Loucy (cell line): Measurements from ENCODE around the gene LEKR1.

Experiments
- H2AFZ ChIP-seq: fragments of 200-600 bp; sonication (generic); 2 replicates; pipeline ENCODE4 v1.6.0; 2016; ENCODE audit warnings: antibody characterized with exemption, mild to moderate bottlenecking, low read length, moderate library complexity
- H3F3A ChIP-seq: fragments of 200-600 bp; 2 replicates; pipeline ENCODE4 v1.6.0; 2016; ENCODE audit warnings: antibody characterized with exemption, low read depth, mild to moderate bottlenecking
- H3K27me3 ChIP-seq: fragments of 200-600 bp; sonication (generic); 2 replicates; pipeline ENCODE4 v1.6.1; 2014; ENCODE audit warnings: low read length, mild to moderate bottlenecking; ENCODE audit not compliant: insufficient read depth, poor library complexity, severe bottlenecking
- H3K36me3 ChIP-seq: fragments of 200-600 bp; sonication (generic); 2 replicates; pipeline ENCODE4 v1.6.1; 2016; ENCODE audit warnings: low read length; ENCODE audit not compliant: insufficient read depth
- H3K4me1 ChIP-seq: fragments of 200-600 bp; sonication (generic); 2 replicates; pipeline ENCODE4 v1.5.1; 2014; ENCODE audit warnings: low read length, mild to moderate bottlenecking; ENCODE audit not compliant: insufficient read depth, poor library complexity, severe bottlenecking
- H3K4me2 ChIP-seq: fragments of 200-600 bp; sonication (generic); 2 replicates; pipeline ENCODE4 v1.6.0; 2014; ENCODE audit warnings: antibody characterized with exemption, low read length, low read depth, mild to moderate bottlenecking; ENCODE audit not compliant: poor library complexity, severe bottlenecking
- H3K4me3 ChIP-seq: fragments of 200-600 bp; sonication (generic); 2 replicates; pipeline ENCODE4 v1.5.1; 2014; ENCODE audit warnings: low read length, mild to moderate bottlenecking, mixed read lengths; ENCODE audit not compliant: poor library complexity, severe bottlenecking
- H3K79me2 ChIP-seq: fragments of 200-600 bp; sonication (generic); 2 replicates; pipeline ENCODE4 v1.6.1; 2014; ENCODE audit warnings: low read length; ENCODE audit not compliant: insufficient read depth
- H3K9ac ChIP-seq: fragments of 200-600 bp; sonication (generic); 2 replicates; pipeline ENCODE4 v1.6.0; 2014; ENCODE audit warnings: mild to moderate bottlenecking, low read depth, low read length, moderate library complexity; ENCODE audit not compliant: poor library complexity, severe bottlenecking
- H3K9me2 ChIP-seq: fragments of 200-600 bp; sonication (generic); replicated peaks from 2 replicates; pipeline ENCODE4 v1.6.1; 2016; ENCODE audit warnings: low read depth, low read length, mixed read lengths
- H3K9me3 ChIP-seq: fragments of 200-600 bp; sonication (generic); 2 replicates; pipeline ENCODE4 v1.6.1; 2014; ENCODE audit warnings: mild to moderate bottlenecking, antibody characterized with exemption, low read length, low read depth; ENCODE audit not compliant: insufficient read depth
- H4K20me1 ChIP-seq: fragments of 200-600 bp; sonication (generic); 2 replicates; pipeline ENCODE4 v1.6.0; 2014; ENCODE audit warnings: antibody characterized with exemption, low read length, mild to moderate bottlenecking; ENCODE audit not compliant: insufficient read depth, poor library complexity, severe bottlenecking
- EZH2phosphoT487 ChIP-seq: fragments of 200-600 bp; IDR thresholded peaks from 2 replicates; pipeline ENCODE4 v1.6.1; 2018; ENCODE audit warnings: antibody characterized with exemption, mild to moderate bottlenecking, moderate library complexity, borderline replicate concordance
- TF ChIP-seq, protein P1 (sequence below): fragments of 200-600 bp; sonication (generic); conservative IDR thresholded peaks from 2 replicates; pipeline ENCODE4 v1.5.1; 2014; ENCODE audit warnings: mild to moderate bottlenecking, antibody characterized with exemption, low read length

Gene LEKR1

DNA sequence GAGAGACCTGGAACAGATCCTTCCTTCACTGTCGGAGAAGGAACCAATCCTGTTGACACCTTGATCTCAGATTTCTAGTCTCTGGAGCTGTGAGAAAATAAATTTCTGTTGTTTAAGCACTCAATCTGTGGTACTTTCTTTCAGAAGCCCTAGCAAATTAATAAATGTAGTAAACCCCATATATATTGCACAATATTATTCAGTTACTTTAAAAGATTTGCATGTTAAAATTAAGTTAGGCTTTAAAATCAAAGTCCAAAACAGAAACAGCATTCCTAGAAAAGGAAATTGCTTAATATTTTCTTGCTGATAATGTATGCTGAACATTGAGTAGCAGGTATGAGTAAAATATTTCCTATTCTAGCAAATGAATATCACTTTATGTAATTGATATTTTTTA lies 113.2 kb downstream of the LEKR1 start:
- no peaks in the 10 kb centered on the region for H3K9me3 ChIP-seq
- H3K4me1 ChIP-seq, result no peaks in the 10 kb centered on the region
- H3F3A ChIP-seq, result no peaks in the 10 kb centered on the region
- no peak overlapping the region for H3K4me3 ChIP-seq
- TF ChIP-seq EZH2phosphoT487, result no peak
- TF ChIP-seq, protein P1, sequence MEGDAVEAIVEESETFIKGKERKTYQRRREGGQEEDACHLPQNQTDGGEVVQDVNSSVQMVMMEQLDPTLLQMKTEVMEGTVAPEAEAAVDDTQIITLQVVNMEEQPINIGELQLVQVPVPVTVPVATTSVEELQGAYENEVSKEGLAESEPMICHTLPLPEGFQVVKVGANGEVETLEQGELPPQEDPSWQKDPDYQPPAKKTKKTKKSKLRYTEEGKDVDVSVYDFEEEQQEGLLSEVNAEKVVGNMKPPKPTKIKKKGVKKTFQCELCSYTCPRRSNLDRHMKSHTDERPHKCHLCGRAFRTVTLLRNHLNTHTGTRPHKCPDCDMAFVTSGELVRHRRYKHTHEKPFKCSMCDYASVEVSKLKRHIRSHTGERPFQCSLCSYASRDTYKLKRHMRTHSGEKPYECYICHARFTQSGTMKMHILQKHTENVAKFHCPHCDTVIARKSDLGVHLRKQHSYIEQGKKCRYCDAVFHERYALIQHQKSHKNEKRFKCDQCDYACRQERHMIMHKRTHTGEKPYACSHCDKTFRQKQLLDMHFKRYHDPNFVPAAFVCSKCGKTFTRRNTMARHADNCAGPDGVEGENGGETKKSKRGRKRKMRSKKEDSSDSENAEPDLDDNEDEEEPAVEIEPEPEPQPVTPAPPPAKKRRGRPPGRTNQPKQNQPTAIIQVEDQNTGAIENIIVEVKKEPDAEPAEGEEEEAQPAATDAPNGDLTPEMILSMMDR, result no peak
- no peak overlapping the region for H2AFZ ChIP-seq
- no peaks in the 10 kb centered on the region for H3K36me3 ChIP-seq
- H3K4me2 ChIP-seq, result no peak overlapping the region
- no peaks in the 10 kb centered on the region for H4K20me1 ChIP-seq
- H3K79me2 ChIP-seq, result no peaks in the 10 kb centered on the region
- H3K9ac ChIP-seq, result no peak overlapping the region
- H3K27me3 ChIP-seq, result no peaks in the 10 kb centered on the region
- no peaks in the 10 kb centered on the region for H3K9me2 ChIP-seq

DNA sequence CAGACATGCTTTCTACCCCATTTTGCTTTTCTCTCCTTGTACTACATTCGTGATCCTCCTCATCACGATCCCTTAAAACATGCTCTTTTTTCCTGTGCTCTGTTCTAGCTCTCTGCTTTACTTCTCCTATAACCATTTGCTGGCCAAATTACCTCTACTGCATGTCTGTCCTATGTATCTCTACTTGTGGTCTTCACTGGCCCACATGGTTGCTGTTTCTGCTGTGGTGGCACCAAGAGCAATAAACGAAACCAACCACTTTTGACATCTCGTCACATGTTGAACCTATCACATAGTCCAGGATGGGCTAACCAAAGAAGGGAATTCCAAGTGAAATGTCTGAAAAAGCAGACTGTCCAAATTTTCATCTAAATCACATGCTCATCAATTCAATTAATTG lies 115.2 kb downstream of the LEKR1 start:
- H3K36me3 ChIP-seq, result no peaks in the 10 kb centered on the region
- H3K27me3 ChIP-seq, result no peaks in the 10 kb centered on the region
- no peak overlapping the region for H3K4me2 ChIP-seq
- no peaks in the 10 kb centered on the region for H3K79me2 ChIP-seq
- no peaks in the 10 kb centered on the region for H3K4me1 ChIP-seq
- no peaks in the 10 kb centered on the region for H4K20me1 ChIP-seq
- no peak overlapping the region for H3K4me3 ChIP-seq
- no peak for TF ChIP-seq EZH2phosphoT487
- TF ChIP-seq, protein P1, result no peak
- H3K9me3 ChIP-seq, result no peaks in the 10 kb centered on the region
- no peaks in the 10 kb centered on the region for H3K9me2 ChIP-seq
- no peak overlapping the region for H2AFZ ChIP-seq
- H3F3A ChIP-seq, result no peaks in the 10 kb centered on the region
- no peak overlapping the region for H3K9ac ChIP-seq

DNA sequence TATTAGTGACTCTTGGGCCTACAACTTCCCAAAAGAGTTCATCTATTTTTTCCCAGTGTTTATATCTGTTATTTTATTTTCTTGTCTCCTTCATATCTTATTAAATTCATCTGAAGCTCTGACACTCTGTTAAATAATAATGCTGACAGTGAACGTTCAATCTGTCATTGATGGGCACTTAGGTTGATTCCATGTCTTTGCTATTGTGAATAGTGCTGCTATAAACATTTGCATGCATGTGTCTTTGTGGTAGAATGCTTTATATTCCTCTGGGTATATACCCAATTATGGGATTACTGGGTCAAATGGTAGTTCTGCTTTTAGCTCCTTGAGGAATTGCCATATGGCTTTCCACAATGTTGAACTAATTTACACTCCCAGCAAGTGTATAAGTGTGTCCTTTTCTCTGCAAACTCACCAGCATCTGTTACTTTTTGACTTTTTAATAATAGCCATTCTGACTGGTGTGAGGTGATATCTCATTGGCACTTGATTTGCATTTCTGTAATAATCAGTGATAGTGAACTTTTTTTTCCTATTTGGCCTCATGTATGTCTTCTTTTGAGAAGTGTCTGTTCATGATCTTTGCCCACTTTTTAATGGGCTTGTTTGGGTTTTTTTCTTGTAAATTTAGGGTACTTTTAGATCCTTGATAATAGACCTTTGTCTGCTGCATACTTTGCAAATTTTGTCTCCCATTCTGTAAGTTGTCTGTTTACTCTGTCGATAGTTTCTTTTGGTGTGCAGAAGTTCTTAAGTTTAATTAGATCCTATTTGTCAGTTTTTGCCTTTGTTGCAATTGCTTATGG lies 122.5 kb downstream of the LEKR1 start:
- Histone ChIP-seq H3K4me2 (no peak overlapping the region), H3K9ac (no peak overlapping the region), H2AFZ (no peak overlapping the region), H3K36me3 (no peaks in the 10 kb centered on the region), H4K20me1 (no peaks in the 10 kb centered on the region), H3K9me2 (no peaks in the 10 kb centered on the region), H3K27me3 (no peaks in the 10 kb centered on the region), H3F3A (no peaks in the 10 kb centered on the region), H3K9me3 (no peaks in the 10 kb centered on the region), H3K4me1 (no peaks in the 10 kb centered on the region), H3K4me3 (no peak overlapping the region), H3K79me2 (no peaks in the 10 kb centered on the region)
- TF ChIP-seq, protein P1, result no peak
- no peak for TF ChIP-seq EZH2phosphoT487
